K562 (cell line): ENCODE results near the gene SPEF1. TPM values are rescaled to one million over a fixed set of nuclear protein-coding genes. Genes with fewer than 3 reads are reported as not detected.

Experiments
- ATAC-seq: fragments of 200-7000 bp; cut with Tn5 transposase; 3 replicates; pipeline ENCODE4 v1.9.1; 2020; ENCODE audit warnings: moderate library complexity
- BruUV-seq: library from RNA; stranded (reverse); fragments of 400-500 nt; replicated peaks from 2 replicates; lab custom pipeline; 2021; lab: Mats Ljungman, UMichigan
- CTCF ChIA-PET: fragments of 300-600 bp; formaldehyde crosslinking; extraction: SDS; loops from one replicate; lab custom pipeline; 2021; ENCODE audit warnings: low intra/inter-chr PET ratio; lab: Yijun Ruan, JAX
- POLR2A ChIA-PET: fragments of 300-600, 350-650 bp; sonication (Branson Sonifier 250); formaldehyde crosslinking; extraction: SDS; loops from one replicate; lab custom pipeline; 2021; ENCODE audit warnings: antibody characterized with exemption, inconsistent platforms; lab: Yijun Ruan, JAX
- DNase-seq, 4 experiments: peaks; one replicate each; pipeline versions ENCODE4 v3.0.0 to v3.0.0-alpha.2; 2011 to 2018; ENCODE audit warnings: low spot score in 3 of 4, mixed read lengths in 3 of 4; ENCODE audit errors: extremely low read depth in 1 of 4
- FAIRE-seq: peaks from 2 replicates; lab custom pipeline; 2011; peaks lifted over from hg19 to GRCh38; lab: Jason Lieb, UNC
- H2AFZ ChIP-seq: 2 replicates; pipeline ENCODE4 v1.6.0; 2011; ENCODE audit warnings: low read depth, low read length, control low read depth, inconsistent platforms
- H3K27ac ChIP-seq: fragments of 200-600 bp; 3 replicates; pipeline ENCODE4 v1.8.0; 2011; ENCODE audit warnings: low read depth, mild to moderate bottlenecking, control low read depth, inconsistent platforms, low read length, moderate library complexity, mixed read lengths; ENCODE audit errors: extremely low read depth
- H3K27me3 ChIP-seq, 2 experiments: fragments of 300-600 bp in 1 of 2; 2 replicates in 1 of 2; 3 replicates in 1 of 2; pipeline versions ENCODE4 v1.6.0 to v1.8.0; 2011; ENCODE audit warnings: inconsistent platforms in 2 of 2, low read length in 2 of 2, mild to moderate bottlenecking in 1 of 2, mixed read lengths in 1 of 2, moderate library complexity in 1 of 2; ENCODE audit not compliant: control insufficient read depth in 2 of 2, insufficient read depth in 2 of 2
- H3K36me3 ChIP-seq: fragments of 300-600 bp; 3 replicates; pipeline ENCODE4 v1.8.0; 2011; ENCODE audit warnings: mild to moderate bottlenecking, low read length, inconsistent platforms; ENCODE audit not compliant: control insufficient read depth, insufficient read depth
- H3K4me1 ChIP-seq, 2 experiments: fragments of 200-600 bp in 1 of 2; replicated peaks in 1 of 2; 2 replicates in 1 of 2; 3 replicates in 1 of 2; pipeline versions ENCODE4 v1.5.1 to v1.8.0; 2011; ENCODE audit warnings: inconsistent platforms in 2 of 2, low read length in 2 of 2, mild to moderate bottlenecking in 1 of 2, mixed read lengths in 1 of 2, moderate library complexity in 1 of 2; ENCODE audit not compliant: control insufficient read depth in 2 of 2, insufficient read depth in 2 of 2
- H3K4me2 ChIP-seq: 2 replicates; pipeline ENCODE4 v1.6.1; 2011; ENCODE audit warnings: low read length, control low read depth, inconsistent platforms, mixed read lengths; ENCODE audit not compliant: insufficient read depth
- H3K4me3 ChIP-seq: fragments of 200-600 bp; sonication (generic), shearing (Covaris generic); 2 replicates; pipeline ENCODE4 v1.5.1; 2016; ENCODE audit warnings: control low read depth, inconsistent platforms
- H3K79me2 ChIP-seq: fragments of 200-600 bp; 3 replicates; pipeline ENCODE4 v1.8.0; 2011; ENCODE audit warnings: low read length, inconsistent platforms; ENCODE audit not compliant: control insufficient read depth, insufficient read depth
- H3K9ac ChIP-seq, 2 experiments: 2 replicates each; pipeline versions ENCODE4 v1.6.0 to v1.6.1; 2011; ENCODE audit warnings: low read depth in 2 of 2, low read length in 2 of 2, control low read depth in 1 of 2, inconsistent platforms in 1 of 2, mild to moderate bottlenecking in 1 of 2, mixed read lengths in 1 of 2; ENCODE audit not compliant: insufficient read depth in 1 of 2
- H3K9me1 ChIP-seq: one replicate; pipeline ENCODE4 v1.6.0; 2011; ENCODE audit warnings: inconsistent platforms, mild to moderate bottlenecking, low read length, moderate library complexity; ENCODE audit not compliant: control insufficient read depth, insufficient read depth
- H3K9me3 ChIP-seq: replicated peaks from 2 replicates; pipeline ENCODE4 v1.5.1; 2011; ENCODE audit warnings: low read depth, low read length, inconsistent platforms; ENCODE audit not compliant: control insufficient read depth, insufficient read depth
- H4K20me1 ChIP-seq: replicated peaks from 2 replicates; pipeline ENCODE4 v1.6.1; 2011; ENCODE audit warnings: low read length, inconsistent platforms, mixed read lengths; ENCODE audit not compliant: control insufficient read depth, insufficient read depth
- DMBX1 ChIP-seq: fragments of 250-450 bp; sonication (Bioruptor Pico); IDR thresholded peaks from 2 replicates; pipeline ENCODE4 v1.8.0; 2022; ENCODE audit warnings: inconsistent platforms, mild to moderate bottlenecking, moderate library complexity, borderline replicate concordance
- FOSL1 ChIP-seq: fragments of 200-800 bp; sonication (Bioruptor generic); conservative IDR thresholded peaks from 2 replicates; pipeline ENCODE4 v1.6.1; 2016; ENCODE audit warnings: missing genetic modification characterization, missing compliant biosample characterization
- REST ChIP-seq, 2 experiments: fragments of 450-650 bp; formaldehyde crosslinking in 1 of 2; IDR thresholded peaks; 2 replicates each; pipeline versions ENCODE4 v1.4.0 to v1.6.1; 2014 to 2020; ENCODE audit warnings: mild to moderate bottlenecking in 2 of 2, borderline replicate concordance in 1 of 2, low read depth in 1 of 2
- STAT5B ChIP-seq: fragments of 250-450 bp; sonication (Bioruptor Pico); IDR thresholded peaks from 2 replicates; pipeline ENCODE4 v1.8.0; 2021; ENCODE audit warnings: mild to moderate bottlenecking, inconsistent platforms
- WGBS: fragments of 100-300 bp; shearing (Covaris generic); methylation state at CpG from one replicate; pipeline ENCODE4 v1.1.6; 2016; ENCODE audit warnings: low coverage, mixed read lengths; ENCODE audit not compliant: insufficient coverage; ENCODE audit errors: missing lambda C conversion rate; 5-methylcytosine and 5-hydroxymethylcytosine counted together
- in situ Hi-C: fragments of 300-500 bp; cut with MboI; formaldehyde crosslinking; loops from 4 replicates; pipeline ENCODE4 v1.15.0; 2018; ENCODE audit warnings: inconsistent platforms, mixed read lengths
- intact Hi-C: fragments of 100-400 bp; cut with micrococcal nuclease; formaldehyde crosslinking; loops from 2 replicates; pipeline ENCODE4 v1.14.2; 2022
- polyA plus RNA-seq, 8 experiments: library from polyadenylated mRNA; depleted of rRNA in 4 of 8; stranded (reverse) in 5 of 8; unstranded in 3 of 8; fragments of >200 nt; fragmentation: Nextera tagmentation in 2 of 8; fragmentation: Illumina TruSeq in 1 of 8; extraction: Ambion mirVana in 2 of 8; extraction: Trizol in 1 of 8; gene quantifications; 2 replicates each; pipeline versions ENCODE4 v1.2.1 to v1.2.3, GENCODE V29; 2011 to 2014; ENCODE audit warnings: inconsistent platforms in 1 of 8, missing spikeins in 1 of 8
- total RNA-seq, 7 experiments: library from RNA; depleted of rRNA in 6 of 7; stranded (reverse); fragments of >200 nt in 6 of 7; fragmentation: Illumina TruSeq in 2 of 7; extraction: Trizol in 2 of 7; gene quantifications; 2 replicates each; pipeline versions ENCODE4 v1.2.1 to v1.2.3, GENCODE V29; 2011 to 2021; ENCODE audit warnings: low replicate concordance in 1 of 7

The SPEF1 gene
- total and polyA plus RNA-seq, 9 of the 15 experiments (the other 6 are each of a cell fraction or from before 2014, with no cell fraction given): not detected

DNA sequence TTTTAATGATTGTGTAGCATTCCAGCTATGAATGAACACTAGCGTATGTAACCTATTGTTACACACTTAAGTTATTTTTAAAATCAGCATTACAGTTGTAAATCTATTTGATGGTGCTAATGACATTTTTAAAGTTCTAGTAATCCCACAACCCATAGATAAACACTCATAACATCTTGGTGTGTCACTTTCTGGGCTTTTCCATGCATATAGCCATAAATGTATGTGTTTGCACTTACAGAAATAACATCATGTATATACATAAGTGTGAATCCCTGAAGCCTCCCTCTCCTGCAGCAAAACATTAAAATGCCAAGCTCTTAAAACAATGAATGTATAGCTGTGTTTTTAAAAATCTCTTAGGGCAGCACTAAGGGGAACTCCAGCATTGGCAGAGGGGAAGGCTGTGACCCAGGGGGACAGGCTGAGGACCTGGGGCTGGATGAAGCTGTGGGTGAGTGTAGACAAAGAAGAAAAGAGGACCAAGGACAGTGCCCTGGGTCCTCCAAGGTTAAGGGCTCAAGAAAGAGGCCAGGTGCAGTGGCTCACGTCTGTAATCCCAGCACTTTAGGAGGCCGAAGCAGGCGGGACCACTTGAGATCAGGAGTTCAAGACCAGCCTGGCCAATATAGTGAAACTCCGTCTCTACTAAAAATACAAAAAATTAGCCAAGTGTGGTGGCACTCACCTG, 6.2 kb upstream of the SPEF1 start:
- no peak for DNase-seq
- ATAC-seq: no peak
- Histone ChIP-seq H3K27me3 (no peaks in the 10 kb centered on the region), H3K9me1 (no peaks in the 10 kb centered on the region), H3K9ac (peak overlapping the region in 1 of 2 experiments; percentile 14; a peak in 2 of 4 replicates), H3K4me2 (peak overlapping the region; percentile 58), H2AFZ (peak overlapping the region; percentile 82), H3K4me3 (no peak overlapping the region), H3K79me2 (peaks cover 31% of the 10 kb centered on the region), H3K27ac (no peak overlapping the region), H3K4me1 (peaks cover 8 to 29% of the 10 kb centered on the region in 2 experiments; a peak in 3 of 5 replicates), H4K20me1 (peaks cover 6% of the 10 kb centered on the region), H3K9me3 (no peaks in the 10 kb centered on the region), H3K36me3 (peaks cover 21% of the 10 kb centered on the region; the same call in 1 of the 3 replicates)
- in situ Hi-C loops (no loop called here), intact Hi-C loops (loop anchor here (2.0 to 10.0 kb wide), 4 partner anchors 33 to 407 kb away; partner anchors contain the start of genes AP5S1 and MAVS)
- no TSS peak for BruUV-seq
- no peak for FAIRE-seq
- CTCF ChIA-PET: interaction anchor here (0.6 to 3.4 kb wide), 6 partner anchors 31 to 405 kb away, joined by 3 to 12 read pairs (median 6); partner anchors contain the start of gene AP5S1
- POLR2A ChIA-PET: interaction anchor here (0.6 kb wide), 1 partner anchor 58 kb away, joined by 3 read pairs; no protein-coding TSS in a partner anchor
- TF ChIP-seq STAT5B (CRISPR knock-in tag) (no peak), DMBX1 (CRISPR knock-in tag) (no peak), FOSL1 (tag) (peak; percentile 6; the same call in 1 of the 2 replicates), REST (IDR thresholded peaks at IDR 0.05; ENCODE audit: borderline replicate concordance) (peak; percentile 70), REST (CRISPR knock-in tag; IDR thresholded peaks at IDR 0.05; ENCODE audit: low read depth) (no peak)
- 74% methylated on average over 5 of the region's 5 CpGs for WGBS
